GM19035 (cell line): Measurements from ENCODE around the gene ITGA11.

ENCODE experiments used
- ATAC-seq: cut with Tn5 transposase; IDR thresholded peaks from one replicate; pipeline ENCODE4 v1.9.1; 2021; ENCODE audit not compliant: unreplicated experiment

Gene ITGA11

DNA sequence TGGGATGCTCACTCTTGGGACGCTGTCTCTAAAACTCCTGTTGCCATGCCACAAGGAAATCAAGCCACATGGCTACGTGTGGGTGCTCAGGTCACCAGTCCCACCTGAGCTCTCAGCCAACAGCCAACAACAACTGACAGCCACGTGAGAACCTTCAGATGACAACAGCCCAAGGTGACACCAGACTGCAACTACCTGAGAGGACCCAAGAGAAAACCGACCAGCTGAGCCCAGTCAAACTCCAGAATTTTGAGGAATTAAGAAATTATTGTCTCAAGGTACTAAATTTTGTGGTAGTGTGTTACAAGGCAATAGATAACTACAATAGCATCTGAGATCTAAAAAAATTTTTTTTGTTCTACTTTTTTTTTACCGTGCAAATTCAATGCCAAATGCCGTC, 75.2 kb downstream of the ITGA11 start:
- ATAC-seq, result no peak

DNA sequence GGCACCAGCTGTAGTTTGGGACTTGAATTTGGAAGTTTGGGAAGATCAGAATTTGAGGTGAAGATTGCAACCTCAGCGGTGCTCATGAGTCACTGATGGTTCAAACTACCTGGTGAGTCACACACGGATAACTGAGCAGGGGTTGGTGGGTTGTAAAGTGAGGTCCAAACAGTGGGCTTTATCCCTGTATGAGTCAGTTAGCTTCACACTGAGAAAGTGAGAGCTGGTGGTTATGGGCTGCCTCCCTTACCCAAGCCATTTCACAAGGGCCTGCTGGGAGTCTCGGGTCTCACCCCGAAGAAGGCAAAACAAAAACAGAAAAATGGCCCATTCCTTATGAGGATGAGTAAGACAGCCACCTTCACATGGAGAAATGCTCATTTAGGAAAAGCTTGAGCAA, 77.0 kb downstream of the ITGA11 start:
- no peak for ATAC-seq

DNA sequence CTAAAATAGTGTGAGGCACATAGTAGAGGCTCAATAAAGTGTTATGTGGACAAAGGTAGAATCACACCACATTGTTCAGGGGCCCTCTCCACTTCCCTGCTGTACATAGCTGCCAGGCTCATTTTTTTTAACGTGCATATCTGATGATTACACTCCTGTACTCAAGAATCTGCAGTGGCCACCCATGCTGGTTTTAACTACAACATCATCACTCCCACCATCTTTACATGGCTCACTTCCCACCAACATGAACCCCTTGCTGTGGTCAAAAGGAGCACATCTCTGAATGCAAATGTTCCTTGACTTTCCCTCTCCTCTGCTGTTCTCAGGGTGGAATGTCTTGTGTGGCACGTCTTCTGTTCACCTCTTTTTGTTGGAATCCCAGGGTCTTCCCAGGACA, 77.7 kb downstream of the ITGA11 start:
- ATAC-seq, result no peak

DNA sequence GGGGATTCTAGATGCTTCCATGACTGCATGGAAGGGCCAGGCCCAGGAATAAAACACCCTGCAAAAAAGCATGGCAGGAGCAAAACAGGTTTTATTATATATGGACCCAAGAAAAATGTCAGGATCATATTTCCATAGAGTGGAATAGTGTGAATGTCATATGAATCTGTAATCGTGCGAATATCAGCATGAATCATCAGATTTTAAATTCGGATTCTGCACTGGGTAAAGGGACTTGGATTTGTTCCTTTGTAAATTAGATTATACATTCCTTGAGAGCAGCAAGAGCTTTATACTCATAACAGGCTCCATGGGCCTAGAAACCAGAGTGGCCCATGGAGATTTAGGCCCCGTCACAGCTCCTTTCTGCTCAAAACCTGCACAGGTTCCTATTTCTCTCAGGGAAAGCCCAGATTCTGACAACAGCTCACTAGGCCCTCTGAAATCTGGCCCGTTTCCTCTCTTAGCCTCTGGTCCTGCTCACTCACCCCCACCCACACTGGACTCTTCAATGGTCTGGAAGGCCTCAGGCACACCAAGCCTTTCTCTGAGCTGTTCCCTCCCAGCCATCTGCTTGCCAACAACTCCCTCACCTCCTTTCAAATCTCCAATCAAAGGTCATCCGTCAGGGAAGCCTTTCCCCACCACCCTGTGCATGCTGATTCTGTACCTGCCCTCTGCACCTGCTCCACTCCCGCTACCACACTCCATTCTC, 78.4 kb downstream of the ITGA11 start:
- ATAC-seq, result no peak

DNA sequence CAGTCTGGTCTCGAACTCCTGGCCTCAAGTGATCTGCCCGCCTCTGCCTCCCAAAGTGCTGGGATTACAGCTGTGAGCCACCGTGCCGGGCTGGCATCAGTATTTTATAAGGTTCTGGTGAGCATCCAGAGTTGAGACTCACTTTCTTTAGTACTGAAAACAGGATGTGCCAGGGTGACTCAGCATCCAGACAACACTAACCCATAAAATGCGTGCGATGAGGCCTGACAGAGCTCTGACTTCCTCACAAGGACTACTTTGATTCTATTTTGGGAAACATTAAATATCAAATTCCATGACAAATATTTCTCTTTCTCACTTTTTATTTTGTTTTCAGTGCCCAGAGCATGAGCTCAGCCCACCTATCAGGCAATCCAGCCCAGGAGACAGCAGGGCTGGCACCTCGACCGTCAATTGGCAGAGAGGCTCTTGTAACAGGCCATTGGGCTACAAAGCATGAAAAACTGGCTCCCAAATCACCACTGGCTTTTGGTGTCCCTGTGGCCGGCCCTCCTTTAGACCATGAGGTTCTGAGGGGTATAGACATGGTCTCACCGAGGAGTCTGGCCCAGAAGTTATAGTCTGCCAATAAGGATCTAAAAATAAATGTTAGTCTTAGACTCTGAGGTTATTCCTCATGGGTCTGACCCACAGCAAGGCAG, 79.4 kb downstream of the ITGA11 start:
- no peak for ATAC-seq

DNA sequence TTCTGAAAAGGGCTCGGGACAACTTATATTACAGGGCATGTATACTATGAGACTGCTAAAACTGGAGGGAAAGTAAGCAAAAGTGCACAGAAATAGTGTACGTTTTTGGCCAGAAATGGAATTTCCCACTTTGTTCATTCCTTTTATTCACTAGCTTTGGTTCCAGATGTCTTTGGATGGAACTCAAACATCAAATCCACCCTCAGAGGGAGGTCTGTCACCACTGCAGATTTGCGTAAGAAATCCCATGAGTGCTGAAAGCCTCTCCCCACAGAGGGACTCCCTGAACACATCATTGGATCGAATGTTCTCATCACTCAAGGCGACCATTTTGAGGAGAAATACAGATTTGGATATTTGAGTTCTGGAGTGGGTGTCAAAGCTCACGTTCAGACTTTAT, 82.8 kb downstream of the ITGA11 start:
- no peak for ATAC-seq

DNA sequence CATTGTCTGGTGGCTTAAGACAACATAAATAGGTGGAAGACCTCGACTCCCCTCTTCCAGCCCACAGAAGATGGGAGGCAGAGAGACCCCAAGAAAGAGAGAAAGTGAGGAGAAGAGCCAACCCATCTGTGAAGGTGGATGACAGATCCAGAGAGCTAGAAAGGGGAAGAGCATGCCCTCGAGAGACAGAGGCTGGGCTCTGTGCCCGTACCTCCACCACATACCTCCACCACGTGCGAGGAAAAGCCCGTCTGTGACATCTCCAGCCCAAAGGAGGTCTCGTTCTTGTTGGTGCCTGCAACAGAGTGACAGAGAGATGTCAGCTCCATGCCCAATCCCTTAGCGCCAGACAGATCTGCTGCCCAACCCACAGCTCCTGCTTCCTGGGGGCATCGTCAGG, 83.4 kb downstream of the ITGA11 start:
- no peak for ATAC-seq

DNA sequence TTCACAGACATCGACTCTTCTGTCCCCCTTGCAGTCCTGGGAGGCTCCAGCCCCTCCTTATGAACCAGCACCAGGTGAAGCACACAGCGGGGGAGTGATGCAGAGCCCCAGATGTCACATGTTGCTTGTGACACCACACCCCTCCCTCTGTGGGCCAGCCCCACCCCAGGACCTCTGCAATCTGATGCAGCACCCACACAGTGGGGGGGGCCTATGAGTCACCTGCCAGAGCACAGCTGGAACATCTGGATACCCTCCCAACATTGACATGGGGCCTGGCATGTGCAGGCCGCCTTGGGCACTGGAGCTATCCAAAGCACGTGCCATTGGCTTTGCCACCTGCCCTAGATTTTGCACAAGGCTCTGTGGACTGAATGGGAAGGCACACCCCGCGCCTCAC, 83.9 kb downstream of the ITGA11 start:
- ATAC-seq, result no peak

DNA sequence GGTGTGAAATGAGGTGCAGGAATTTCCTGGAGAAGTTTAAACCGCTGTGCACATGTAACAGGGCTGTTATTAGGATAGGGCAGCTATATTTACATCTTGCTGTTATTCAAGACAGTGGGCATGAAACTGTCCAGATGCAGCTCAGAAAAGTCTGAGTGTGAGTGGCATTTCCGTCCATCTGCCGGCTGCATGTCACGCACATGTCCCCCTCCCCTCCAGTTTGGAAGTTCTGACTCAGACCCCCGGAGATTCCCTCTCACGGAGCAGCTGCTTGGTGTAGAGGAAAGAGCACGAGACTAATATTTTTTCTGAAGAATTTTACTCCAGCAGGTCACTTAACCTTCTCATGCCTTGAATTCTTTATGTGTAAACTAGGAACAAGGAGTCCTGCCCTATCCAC, 84.6 kb downstream of the ITGA11 start:
- no peak for ATAC-seq

DNA sequence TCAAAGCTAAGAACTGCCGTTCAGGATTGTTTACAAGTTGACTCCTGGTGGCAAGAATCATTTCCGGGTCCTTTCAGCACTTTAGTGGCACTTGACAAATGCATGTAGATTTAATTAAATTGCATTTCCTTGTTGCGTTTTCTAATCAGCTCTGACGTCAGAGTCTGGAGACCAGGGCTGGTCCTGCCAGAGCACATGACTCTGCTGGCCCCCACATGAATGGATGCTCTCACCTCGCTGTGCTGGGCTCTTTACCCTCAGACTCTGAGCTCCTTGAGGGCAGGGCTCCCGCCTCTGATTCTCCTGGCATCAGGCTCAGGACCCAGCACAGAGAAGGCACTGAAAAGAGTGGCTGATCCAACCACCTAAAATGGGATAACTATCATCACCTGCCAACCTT, 85.0 kb downstream of the ITGA11 start:
- no peak for ATAC-seq

DNA sequence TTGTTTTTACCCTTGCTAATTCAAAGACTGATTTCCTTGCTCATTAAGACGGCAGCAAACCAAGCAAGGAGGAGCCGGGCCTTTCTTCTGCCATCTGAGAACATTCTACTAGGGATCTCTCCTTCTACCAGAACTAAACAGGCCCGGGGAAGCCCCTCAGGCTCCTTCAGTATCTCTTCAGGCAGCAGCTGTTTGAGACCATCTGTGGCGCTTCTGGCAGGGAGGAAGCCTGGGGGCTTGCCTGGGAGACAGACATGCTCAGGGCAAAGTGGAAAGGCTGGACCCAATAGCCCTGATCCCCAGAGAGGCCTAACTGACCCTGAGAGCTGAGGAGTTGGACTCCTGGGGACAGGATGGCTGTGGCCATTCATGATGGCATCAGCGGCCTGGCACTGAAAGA, 86.5 kb downstream of the ITGA11 start:
- no peak for ATAC-seq

DNA sequence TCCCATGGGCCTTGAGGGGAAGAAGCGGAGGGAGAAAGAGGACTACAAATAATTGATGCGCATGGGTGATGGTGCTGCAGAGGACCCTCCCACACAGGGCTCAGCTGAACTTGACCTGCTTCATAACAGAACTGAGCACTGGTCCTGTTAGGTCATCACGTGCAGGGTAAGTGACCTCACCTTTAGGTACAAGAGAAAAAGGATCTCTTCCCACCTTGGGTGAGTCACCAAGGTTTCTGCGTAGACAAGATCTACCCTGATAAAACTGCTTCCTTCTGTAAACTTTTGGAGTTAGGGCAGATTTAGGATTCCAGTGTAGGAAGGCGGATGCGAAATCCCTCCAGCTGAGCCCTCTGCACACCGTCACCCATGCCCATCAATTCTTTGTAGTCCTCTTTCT, 87.4 kb downstream of the ITGA11 start:
- ATAC-seq, result no peak

DNA sequence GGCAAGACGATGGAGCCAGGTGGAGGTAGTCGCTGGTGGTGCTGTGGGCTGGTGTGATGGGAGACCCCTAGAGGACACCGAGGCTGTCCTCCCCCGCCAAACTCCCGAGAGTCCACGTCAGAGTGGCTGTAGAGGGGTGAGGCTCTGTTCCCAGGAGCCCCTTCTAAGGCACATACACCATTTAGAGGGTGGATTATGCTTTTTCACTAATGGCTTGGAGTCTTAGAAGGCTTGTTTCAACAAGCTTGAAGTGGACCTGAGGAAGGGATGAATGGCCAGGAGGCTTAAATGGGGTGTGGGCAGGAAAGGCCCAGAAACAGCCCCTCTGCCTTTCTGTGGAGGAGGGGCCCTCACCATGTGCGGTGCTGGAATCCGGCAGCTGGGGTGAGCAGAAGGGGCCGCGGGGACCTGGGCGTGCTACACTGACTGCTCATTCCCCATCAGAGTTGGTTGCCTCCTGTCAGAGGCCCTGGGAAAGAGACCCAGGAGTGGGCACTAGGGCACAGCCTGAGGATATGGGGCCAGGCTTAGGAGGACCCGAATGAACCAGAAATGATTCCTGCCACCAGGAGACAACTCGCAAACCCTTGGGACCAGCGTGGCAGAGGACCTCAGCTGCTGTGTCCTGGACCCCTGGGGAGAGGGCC, 88.3 kb downstream of the ITGA11 start:
- ATAC-seq, result no peak

DNA sequence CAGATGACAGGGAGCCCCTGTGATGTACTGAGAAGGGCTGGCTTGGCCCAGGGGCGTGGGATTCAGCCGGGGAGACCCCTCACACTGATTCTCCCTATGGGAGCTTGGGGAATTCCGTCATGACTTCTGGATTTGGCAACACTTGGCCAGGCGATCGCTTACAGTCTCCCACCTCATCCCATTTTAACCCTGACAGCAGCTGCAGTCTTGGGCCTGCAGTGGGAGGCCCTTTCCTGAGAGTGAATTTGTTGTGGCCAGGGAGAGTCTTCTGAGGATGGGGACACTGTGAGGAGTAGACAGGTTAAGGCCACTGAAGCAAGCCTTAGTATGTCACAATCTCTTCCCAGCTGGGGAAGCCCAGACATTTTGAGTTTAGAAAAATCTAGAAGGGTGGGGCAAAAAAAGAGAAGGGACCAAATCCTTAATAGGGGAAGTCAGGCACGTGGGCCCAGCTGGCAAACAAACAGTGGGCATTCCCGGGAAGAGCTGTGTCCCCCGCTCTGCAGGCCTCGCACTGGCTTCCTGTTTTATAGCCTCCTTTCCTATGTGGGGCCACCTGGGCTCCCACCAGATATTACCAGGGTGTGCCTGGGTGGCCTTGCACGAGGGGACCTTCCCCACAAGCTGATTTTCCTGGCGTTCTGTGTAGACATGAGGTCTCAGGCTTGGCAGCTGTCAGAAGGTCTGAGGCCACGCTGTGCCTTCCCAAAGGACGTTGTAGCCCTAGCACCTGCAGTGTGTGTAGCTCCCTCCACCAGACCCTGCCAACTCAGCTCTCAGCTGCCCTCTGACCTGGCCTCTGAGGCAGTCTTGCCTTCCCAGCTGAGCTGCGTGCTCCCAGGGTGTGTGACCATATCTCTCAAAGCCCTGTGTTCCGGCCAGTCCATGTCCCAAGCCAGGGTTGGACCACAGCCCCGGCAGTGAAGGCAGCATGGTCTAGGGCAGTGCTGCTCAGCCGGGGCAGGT, 89.9 kb downstream of the ITGA11 start:
- no peak for ATAC-seq

DNA sequence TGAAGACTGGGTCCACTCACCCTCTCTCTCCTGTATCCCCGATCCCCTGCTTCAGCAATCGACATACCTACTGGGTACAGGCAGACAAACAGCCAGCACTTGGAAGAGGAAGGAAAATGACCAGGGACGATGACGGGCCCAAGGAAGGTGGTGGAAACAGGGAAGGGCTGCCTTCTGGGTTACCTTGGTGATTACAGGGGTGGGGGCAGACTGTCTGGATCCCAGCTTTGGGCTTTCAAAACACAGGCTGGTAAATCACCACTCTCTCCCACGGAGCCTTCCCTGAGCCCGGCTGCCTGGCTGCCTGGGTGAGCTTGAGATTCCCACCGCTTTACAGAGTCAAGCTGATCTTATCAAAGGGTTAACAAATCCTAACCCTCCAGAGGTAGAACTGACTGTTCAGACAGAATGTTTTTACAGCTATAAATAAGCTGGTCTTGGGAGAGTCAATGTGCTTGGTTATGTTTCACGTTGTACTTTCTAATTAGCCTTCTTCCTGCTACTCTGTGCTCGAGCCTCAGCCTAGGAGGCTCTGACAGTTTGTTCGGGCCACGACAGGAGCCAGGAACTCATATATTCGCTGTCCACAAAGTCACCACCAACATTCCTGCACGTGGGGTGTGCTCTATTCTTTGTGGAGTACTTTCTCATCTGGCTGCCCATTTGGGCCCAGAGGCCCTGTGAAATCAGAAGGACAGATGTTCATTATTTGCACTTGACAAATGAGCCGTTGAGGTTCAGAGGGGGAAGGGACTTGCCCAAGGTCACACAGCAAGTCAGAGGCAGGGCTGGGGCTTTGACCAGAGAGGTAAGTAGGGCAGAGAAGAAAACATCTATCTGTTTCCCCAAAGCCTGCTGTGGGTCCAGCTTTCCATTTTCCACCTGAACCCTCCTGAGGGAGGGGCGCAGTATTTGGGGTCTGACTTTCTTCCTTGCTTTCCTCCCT, 91.0 kb downstream of the ITGA11 start:
- no peak for ATAC-seq

DNA sequence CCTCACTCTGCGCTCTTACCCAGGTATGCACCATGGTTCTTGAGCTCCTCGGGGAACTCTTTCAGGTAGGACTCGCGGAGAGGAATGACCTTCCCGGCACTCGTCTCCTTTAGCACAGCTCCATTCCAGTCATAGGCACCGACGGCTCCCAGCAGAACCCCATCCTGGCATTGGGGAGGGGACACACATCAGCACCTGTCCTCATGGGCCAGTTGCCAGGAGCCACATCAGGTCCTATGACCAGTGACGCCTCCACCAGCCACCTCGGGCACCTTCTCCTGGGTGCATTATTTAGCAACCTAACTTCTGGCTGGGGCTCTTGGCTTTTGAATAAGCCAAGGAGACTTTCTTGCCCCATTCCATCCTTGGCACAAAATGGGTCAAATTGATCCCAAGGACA, 92.5 kb downstream of the ITGA11 start:
- no peak for ATAC-seq

DNA sequence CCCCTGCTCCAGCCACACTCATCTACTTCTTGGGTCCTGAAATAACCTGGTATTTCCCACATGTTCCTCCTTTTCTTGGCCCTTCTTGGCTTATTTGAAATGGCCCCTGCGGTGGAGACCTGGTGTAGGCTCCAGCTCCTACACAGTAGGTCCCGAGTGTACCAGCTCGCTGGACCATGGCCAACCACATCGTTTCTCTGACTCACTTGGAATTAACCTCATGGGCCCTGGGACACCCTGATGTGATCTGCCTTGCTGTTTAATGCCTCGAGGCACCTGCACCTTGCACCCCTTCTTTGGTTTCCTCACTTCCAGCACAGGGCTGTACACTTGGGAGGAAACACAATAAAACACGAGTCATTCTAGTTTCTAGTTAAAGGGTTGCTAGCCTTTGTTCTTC, 94.1 kb downstream of the ITGA11 start:
- ATAC-seq, result no peak

DNA sequence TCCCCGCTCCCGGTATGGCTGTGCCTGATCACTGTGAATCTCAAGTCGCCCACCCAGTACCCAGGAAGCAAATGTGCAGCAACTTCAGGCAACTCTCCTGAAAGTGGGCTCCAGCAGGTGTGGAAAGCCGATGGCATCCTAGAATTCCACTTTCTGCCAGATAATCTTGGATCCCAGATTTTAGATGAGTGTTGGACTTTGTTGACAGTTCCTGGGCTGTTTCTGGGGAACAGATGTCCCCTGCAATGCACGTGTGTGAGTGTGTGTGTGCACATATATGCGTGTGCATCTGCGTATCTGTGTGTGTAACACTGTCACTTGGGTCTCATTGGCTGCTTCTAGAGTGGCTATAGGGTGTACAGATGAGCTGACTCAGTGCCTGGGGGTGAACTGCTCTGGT, 95.4 kb downstream of the ITGA11 start:
- ATAC-seq, result no peak

DNA sequence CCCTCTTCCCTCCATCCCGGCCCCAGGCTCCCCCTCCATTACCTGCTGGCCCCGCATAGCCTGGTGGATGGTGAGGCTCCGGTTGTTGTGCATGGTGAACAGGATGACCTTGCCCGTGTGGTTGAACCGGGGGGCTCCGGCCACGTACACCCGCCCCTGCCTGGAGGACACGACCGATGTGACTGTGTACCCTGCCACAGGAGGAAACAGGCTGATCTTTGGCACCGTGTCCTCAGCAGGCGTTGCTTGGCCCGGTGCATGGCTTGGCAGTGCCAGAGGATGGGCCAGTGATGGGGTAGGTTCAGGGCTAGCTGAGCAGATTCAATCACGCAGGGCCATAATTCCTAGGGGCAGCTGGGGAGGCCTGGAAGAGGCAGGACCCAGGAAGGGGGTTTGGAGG, 96.3 kb downstream of the ITGA11 start:
- no peak for ATAC-seq

DNA sequence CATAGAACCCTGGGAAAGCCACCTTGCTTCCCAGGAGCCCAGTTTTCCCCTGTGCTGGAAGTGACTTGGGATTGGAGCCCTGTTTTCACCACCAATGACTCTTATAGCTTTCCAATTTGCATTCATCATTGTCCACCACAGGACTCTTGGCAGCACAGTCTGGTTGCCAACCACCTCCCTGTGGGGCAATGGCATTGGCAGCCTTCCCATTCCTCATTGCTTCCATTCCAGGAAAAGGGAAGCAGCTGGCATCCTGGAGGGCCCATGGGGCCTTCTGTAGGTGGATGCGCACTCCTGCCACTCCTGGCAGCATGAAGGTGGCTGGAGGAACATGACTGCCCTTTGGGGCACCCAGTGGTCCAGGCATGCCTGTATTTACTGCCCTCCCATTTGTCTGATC, 96.7 kb downstream of the ITGA11 start:
- ATAC-seq, result no peak
